Activated CD8-positive, alpha-beta memory T cell treated with anti-CD3 and anti-CD28 coated beads, Interleukin-2, amount 50 U/mL, for 48 hours (primary cell): ENCODE measurements around the gene CPNE4.
"Not testable (repeated sequence)": the region's sequence is repeated elsewhere in the genome, so short reads cannot be mapped to it uniquely, and the experiment has no call there.

Experiments
- DNase-seq: peaks from one replicate; pipeline ENCODE4 v3.0.0-alpha.2; 2020

Gene CPNE4

DNA sequence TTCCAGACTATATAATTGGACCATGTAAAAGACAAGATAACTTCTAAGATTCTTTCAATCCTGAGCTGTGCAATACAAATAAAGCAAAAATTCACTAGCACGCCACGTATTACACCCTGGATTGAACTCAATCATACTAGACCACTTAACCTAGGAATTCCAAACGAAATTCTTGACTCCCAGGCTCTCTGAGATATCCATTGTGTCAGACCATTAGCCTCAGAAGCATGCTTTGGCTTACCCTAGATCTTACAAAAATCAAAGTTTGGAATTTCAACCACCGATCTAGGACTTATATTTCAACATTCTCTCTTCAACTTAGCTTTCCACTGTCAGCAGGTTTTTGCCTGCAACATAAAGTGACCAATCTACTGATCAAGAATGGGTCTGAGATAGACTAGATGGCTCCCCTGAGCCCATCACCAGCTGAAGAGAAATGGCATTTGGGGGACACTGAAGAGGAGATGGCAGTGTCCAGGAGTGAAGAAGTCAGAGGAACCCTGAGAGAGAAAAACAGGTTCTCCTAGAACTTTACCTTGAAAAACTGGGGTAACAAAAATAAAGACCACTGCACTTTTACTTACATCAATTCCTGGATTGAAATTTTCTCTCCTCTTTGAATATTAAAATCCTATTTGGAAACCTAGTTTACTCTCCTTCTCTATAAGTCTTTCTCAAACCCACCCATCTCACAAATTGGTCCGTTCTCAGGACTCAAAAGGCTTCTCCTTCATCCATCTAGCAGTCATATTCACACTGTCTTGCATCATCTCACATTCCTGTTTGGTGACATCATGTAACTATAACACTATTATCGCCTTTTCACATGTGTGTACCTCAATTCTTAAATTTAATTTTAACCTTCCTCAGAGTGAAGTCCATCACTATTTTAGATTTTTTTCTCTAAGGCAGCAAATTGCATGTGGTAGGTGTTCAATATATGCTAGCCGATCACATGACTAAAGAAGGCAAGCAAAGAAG lies 18.5 kb downstream of the CPNE4 start:
- no peak for DNase-seq

DNA sequence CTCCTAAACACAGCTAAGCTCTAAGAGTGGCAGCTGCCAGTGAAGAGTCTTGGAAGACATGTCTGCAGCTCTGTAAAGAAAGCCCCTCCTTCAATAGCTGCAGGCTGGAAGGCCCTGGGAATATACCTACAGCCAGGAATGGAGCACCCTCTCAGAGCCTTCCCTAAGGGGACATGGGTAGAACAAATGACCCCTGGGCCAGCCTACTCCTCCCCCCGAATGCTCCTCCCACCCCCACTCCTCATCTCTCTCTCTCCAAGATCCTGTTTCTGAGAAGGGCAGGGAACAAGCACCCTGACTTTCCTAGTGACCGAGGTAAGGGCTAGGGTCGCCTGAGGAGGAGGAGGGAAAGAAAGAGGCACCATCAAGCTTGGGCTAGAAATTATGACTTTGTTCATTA lies 20.7 kb downstream of the CPNE4 start:
- DNase-seq = no peak

DNA sequence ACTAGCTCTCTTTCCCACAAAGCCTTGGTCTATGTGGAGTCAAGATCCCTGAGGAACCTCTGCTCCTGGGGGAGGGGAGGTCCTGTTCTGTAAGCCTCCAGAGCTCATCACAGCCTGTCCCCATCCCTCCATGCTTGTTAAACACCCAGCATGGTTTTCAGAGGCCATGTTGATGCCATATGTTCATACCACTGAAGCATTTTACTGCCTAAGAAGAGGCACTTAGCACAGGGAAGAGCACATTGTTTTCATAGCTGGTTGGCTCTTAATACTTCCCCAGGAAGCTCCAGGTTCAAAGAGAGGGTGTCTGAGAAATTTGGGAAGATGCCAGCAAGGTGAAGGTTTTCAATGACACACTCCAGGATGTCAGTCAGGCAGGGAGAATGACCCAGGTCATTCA lies 25.6 kb downstream of the CPNE4 start:
- DNase-seq = no peak

DNA sequence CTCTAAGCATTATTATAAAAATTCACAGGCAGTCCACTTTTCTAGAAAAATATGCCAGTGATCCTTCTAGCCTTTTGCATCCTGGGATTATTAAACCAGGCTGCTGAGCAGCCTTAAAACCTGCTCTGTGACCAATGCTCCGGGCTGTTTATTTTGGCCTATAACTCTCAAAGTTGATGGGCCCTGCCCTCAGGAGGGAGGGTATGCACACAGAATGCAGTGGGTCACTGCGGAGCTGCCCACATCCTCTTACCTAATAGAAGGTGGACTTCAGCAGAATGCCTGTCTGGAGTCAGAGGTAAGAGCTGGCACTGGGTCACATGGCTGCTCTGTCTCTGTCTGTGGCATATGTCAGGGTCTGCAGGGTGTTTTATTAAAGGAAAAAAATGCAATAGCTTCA lies 26.0 kb downstream of the CPNE4 start:
- no peak for DNase-seq

DNA sequence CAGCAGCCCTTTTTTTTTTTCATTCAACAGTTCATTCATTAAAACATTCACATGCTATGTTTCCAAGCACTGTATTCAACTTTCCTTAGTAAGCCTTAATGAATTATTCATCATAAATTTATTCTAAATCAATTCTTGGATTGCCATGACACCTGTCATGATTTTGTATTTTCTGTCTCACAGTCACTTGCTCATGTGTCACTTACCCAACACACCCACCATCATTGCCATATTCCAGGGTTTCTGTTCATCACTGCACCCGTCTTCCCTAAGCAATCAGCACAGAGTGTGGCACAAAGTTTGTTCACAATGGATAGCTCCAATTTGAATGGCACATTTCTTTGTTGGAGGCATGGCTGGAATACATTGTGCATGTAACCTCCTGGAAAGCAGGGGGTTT lies 27.2 kb downstream of the CPNE4 start:
- DNase-seq = no peak

DNA sequence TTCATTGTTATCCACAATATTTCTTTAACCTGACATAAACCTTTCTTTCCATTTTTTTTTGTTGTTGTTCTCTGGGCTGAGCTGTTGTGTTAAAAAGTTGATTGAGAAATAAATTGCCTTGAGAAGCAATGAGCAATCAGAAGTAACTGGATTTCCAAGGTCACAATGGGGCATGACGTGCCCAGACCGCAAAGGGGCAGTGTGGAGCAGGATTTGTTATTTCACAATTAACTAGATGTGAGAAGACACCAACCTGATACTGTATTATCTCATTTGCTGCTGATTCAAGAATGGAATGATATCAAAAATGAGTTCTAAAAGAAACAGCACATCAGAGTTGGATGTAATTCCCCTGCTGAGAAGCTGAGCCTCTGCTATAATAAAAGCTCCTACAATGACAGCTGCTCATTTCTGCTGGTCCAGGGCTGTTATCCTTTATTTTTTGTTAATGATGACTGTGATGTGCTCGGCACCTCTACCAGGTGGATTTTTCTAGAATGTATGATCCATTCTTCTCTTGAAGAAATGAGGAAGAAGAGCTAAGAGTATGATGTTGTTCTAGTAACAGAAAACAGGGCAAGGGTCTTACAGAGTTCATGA lies 28.1 kb downstream of the CPNE4 start:
- no peak for DNase-seq

DNA sequence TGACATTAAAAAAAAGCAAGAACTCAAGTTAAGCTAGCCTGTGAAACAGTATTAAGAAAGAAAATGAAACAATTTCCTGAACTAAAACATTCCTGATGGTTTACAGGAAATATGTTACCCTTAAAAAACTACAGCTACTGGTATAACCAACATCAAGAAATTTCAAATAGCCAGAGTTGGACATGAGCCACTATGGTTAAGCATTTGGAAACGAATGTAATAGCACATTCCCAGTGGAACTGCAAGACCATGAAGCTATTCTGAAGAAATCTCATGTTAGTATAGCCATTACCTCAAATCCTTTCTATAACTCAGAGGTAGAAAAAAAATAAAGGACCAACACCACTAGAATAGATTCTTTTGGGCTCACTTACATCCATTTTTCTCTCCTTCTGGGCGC lies 30.2 kb downstream of the CPNE4 start:
- no peak for DNase-seq

DNA sequence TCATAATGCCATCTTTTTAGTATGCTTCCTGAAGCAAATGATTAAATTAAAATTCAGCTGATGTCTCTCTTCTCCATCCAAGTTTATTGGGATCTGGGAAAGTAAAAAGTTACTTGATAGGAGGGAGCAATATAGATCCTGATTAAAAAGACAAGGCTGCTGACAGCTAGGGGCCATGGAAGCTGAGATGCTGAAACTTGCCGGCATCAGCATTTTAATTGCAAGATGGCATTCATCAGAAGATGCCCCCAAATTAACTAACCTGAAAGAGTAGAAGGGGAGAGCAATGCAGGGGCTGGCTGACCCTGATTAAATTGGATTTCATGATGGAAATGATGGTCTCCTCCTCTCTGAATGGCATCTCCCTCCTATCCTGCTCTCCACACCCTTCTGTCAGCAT lies 31.1 kb downstream of the CPNE4 start:
- DNase-seq = no peak

DNA sequence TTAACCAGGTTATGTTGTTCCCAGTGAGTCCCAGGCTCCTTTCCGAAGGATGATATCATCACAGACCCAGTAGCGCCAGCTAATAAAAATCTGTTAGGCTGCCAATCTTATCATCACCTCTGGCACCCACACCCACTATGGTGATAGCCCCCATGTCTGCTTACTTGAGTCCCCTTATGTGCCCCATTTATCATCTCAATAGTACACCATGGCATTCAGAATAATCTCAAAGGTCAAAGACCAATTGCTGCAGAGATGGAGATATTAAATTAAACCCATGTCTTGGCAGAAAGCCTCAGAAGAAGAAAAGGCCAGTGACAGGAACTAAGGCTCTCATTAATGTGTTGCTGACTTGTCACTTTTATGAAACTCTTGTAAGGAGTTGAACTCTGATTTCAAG lies 32.8 kb downstream of the CPNE4 start:
- no peak for DNase-seq

DNA sequence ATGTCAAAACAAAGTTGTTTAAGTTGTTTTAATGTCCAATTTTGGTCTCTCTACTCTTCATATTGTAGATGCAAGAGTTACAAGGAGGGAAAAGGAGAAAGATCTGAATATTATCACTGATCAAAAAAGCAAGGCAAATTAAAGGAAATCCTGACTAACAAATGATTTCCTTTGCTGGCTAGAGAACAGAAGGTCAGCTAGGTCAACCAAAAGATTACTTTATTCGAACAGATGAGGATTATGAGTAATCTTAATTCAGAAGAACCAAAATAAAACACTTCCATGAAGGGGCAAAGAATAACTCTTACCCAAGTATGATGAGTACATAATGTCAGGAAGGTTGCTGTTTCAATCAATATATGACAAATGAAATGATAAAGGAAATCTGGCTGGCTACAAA lies 33.8 kb downstream of the CPNE4 start:
- DNase-seq = no peak

DNA sequence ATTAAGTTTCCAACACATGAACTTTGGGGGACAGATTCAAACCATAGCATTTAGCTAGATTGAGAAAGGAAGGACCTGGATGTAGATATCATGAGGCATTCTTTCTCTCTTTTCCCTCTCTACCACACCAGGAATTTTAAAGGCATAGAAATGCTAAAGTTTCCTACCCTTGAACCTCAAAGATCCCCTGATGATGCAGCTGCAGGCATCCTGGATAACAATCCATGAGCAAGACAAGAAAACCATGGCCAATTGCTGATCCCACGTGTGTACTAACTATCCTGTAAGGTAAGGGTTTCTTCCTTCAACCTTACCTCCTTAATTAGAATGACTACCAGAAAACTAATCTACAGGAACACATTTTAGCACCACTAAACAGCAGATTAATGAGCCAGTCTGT lies 36.8 kb downstream of the CPNE4 start:
- no peak for DNase-seq

DNA sequence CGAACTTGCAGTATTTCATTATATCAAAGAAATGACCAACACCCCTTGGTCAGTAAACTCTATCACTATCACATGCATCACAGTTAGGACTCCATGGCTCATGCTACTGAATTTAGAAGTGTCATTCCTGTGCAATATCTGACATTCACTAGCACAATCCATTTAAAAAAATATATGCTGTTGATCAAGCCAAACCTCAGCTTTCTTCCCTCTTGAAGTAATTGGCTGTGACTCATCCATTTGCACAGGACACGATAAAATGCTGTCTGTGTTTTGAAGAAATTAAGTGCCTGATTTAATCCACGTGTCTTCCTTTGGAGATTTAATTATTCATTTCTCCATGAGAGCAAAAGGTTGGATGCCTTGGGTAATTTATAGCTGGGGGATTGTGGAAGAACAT lies 38.9 kb downstream of the CPNE4 start:
- DNase-seq = no peak

DNA sequence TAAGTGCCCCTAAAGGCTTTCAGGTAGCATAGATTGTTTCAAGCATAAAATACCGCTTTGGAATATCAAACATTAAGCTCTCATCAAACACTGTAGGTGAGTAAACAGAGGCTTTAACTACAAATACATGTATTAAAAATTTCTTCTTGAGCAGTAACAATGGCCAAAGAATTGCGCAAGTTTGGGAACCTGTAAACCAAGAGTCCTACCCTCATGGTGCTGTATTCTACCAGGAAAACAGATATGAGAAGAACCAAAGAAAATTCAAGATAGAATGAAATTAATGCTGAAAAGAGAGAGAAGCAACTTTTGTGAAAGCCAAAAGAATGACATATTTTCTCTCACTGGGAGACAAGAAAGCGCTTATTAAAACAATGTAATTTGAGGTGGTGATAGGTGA lies 45.5 kb downstream of the CPNE4 start:
- no peak for DNase-seq

DNA sequence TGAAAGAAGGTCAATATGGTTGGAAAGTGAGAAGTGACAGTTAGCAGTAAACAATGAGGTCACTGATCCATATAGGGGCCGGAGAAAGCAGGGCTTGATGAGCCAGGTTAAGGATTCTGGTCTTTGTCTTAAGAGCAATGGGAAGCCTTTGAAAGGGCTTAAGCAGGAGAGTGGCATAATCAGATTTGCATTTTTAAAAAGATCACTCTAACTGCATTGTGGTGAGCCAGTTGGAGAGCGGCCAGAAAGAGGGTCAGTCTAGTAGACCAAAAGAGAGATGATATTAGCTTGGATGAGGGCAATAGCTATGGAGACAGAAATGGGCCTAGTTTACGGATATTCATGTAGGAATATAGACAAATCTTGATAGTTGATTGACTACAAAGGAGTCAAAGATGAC lies 46.6 kb downstream of the CPNE4 start:
- no peak for DNase-seq

DNA sequence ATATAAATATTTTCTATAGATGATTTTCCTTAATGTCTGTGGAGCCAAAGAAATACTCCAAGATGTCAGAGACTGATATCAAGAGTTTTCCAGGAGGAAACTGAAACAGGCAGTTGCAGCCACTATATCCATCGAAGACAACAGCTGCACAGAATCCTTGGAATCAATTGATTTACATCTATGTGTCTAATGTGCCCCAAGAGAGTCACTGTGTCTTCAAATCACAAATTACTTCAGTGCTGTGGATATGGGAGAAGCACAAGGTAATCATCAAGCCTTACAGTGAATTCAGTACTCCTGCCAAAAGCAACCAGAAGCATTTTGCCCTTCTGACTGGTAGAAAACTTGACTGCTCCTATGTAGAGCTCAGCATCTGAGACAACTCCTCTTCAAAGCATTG lies 51.1 kb downstream of the CPNE4 start:
- DNase-seq = no peak

DNA sequence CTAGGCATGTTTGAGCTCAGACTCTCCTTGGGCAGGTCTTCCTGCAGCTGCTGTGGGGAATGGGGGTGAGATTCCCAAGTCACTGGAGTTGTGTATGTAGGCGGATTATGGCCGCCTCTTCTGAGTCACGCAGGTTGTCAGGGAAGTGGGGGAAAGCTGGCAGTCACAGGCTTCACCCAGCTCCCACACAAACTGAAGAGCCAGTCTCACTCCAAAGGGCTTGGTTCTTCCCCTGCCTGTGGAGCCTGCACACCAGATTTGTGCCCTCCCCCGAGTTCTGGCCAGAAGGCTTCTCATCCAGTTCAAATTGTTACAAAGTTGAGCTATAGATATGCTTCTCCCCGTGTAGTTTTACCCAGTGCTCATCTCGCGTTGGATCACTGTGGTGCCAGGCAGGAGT lies 53.5 kb downstream of the CPNE4 start:
- DNase-seq = no peak

DNA sequence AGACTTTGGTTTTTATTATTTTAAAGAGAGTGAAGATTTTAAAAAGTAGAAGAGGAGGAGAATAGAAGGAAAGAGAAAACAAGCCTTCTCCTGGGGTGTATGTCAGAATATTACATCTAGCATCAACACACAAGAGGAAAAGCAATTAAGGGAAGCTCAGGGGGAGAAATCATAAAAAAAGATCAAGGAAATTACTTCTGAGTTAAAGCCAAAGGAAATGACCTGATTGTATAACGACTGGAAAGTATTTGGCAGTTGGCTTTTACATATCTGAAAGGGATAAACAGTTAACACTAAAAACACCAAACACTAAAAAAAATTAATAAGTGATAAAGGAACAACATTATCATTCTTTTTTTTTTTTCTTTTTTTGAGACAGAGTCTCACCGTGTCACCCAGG lies 58.4 kb downstream of the CPNE4 start:
- DNase-seq = no peak

DNA sequence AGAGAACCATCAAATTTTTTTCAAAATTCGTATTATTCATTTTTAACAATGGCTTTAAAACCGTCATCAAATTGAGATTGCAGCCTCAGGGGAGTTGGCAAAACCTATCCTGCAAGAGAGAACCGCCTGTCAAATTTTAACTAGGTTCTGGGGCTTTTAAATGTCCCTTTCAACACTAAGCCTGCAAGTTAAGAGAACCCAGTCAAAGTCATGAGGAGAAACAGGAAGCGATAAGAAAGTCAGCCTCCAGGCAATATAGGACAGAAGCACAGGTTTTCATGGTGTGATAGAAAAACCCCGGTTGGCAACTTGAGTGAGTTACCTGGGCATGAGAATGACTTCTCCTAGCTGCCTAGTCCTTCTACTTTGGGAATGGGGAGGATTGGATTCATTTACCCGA lies 59.8 kb downstream of the CPNE4 start:
- DNase-seq = no peak

DNA sequence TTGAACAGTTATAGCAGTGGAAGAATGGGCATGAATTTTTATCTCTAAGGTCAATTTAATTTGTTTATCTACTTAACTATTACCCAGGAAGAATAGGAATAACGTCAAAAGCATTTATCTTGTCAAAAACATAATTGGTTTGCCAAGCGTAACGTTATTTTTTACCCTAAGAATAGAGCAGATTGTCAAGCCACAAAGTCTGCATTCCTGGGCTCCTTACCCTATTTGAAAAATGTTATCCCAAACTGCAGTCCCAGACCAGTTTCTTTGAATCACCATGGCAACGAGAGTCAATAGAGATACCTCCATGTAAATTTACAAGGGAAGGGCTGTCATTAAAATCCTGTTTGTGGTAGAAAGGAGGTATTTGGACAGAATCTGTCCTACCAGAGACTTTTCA lies 61.1 kb downstream of the CPNE4 start:
- no peak for DNase-seq

DNA sequence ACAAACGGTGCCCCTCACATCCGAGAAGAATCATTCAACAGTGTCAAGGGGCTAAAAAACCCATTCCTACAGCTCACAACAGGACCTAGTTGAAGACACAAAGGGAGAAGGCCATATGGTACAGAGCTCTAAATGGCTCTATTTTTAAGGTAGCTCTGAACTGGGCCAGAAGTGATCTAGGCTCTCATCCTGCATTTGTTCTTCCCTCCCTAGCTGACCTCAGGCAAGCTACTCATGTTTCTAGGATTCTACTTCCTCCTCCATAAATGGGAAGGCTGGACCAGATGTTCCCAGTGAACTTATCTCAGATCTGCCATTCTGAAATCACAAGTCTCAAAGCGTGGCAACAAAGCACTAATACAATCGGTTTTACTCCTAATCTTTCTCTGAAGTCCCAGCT lies 62.3 kb downstream of the CPNE4 start:
- DNase-seq = no peak

DNA sequence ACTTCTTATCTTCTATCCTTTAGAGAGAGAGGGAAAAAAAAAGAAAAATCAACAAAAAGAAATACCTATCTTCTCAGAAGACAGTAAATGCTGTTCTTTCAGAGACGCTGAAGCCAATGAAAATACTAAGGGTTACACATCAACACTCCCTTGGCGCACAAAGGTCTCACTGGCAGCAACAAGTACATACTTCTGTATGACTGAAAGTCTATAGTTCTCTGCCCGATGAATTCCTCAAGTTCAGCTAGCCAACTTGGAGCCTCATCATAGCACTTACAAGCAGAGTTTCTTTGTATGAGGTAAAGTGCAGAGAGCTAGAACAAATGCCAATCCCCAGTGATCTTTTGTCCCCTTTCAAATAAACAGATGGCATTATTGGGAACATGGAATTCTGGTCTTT lies 62.7 kb downstream of the CPNE4 start:
- DNase-seq = no peak

DNA sequence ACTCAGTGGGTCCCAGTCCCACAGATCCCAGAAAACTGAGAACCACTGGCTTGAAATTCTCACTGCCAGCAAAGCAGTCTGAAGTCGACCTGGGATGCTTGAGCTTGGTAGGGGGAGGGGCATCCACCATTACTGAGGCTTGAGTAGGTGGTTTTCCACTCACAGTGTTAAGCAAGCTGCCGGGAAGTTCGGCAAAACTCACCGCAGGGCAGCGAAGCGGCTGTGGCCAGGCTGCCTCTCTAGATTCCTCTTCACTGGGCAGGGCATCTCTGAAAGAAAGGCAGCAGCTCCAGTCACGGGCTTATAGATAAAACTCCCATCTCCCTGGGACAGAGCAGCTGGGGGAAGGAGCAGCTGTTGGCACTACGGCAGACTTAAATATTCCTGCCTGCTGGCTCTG lies 71.4 kb downstream of the CPNE4 start:
- DNase-seq = not testable (repeated sequence)

DNA sequence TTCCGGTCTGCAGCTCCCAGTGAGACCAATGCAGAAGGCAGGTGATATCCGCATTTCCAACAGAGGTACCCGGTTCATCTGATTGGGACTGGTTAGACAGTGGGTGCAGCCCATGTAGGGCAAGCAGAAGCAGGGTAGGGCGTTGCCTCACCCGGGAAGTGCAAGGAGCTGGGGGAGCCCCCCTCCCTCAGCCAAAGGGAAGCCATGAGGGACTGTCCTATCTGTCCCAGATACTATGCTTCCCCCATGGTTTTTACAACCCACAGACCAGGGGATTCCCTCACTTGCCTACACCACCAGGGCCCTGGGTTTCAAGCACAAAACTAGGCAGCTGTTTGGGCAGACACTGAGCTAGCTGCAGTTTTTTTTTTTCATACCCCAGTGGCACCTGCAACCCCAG lies 71.8 kb downstream of the CPNE4 start:
- no peak for DNase-seq

DNA sequence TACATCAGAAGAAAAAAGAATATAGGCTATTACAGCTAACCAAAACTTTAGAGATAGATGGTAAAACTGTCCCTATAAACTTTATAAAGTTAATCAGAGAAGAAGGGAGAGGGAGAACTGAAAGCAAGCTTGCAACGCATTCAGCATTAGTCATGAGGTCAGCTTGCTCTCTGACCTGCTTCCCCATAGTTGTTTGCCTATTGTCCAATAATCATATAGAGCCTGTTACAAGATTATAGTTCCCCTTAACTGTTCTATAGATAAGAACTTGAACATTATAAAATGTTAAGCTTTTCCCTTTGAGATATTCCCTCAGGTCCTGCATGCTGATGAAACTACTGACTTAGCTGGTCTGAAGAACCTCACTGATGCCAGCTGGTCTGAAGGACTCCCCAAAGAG lies 74.5 kb downstream of the CPNE4 start:
- no peak for DNase-seq

DNA sequence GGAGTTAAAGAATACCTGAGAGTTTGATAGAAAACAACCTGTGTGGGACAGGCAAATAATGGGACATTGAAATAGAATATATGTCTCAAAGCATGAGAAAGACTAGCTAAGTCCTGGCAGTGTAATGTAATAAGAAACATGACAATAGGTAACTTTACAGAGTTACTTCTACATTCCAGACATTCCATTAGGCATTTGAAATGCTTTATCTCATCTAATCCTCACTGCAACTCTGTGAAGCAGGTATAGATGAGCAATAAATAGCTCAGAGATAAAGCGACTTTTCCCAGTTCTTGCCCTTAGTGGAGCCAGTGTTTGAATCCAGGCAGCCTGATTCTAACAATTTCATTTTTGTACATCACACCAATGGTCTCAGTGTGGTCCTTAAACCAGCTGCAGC lies 76.8 kb downstream of the CPNE4 start:
- DNase-seq = no peak
